Activated naive CD8-positive, alpha-beta T cell treated with anti-CD3 and anti-CD28 coated beads, Interleukin-2, amount 10 ng/mL, durations not matched to agents 7 days and 5 days (primary cell): ENCODE measurements around the gene SLC24A3. TPM values are rescaled to one million over a fixed set of nuclear protein-coding genes. Genes with fewer than 3 reads are reported as not detected.

Source experiments
- ATAC-seq: fragments of 150-1000 bp; cut with Tn5 transposase; one replicate; pipeline ENCODE4 v1.10.0; 2021; ENCODE audit warnings: low read depth, moderate library complexity
- POLR2A ChIA-PET: fragments of 350-600 bp; sonication (Branson Sonifier 250); formaldehyde crosslinking; loops from one replicate; lab custom pipeline; 2021; ENCODE audit warnings: antibody characterized with exemption; lab: Charles Lee
- DNase-seq: peaks from one replicate; pipeline ENCODE4 v3.0.0; 2021
- H3K27ac Mint-ChIP-seq: one replicate; pipeline ENCODE4 v1.8.0; 2022; ENCODE audit warnings: mild to moderate bottlenecking, mixed read lengths
- H3K27me3 Mint-ChIP-seq: one replicate; pipeline ENCODE4 v1.8.0; 2022; ENCODE audit warnings: mild to moderate bottlenecking, moderate library complexity, mixed read lengths
- H3K36me3 Mint-ChIP-seq: one replicate; pipeline ENCODE4 v1.8.0; 2021; ENCODE audit warnings: mild to moderate bottlenecking, mixed read lengths
- H3K4me1 Mint-ChIP-seq: one replicate; pipeline ENCODE4 v1.8.0; 2021; ENCODE audit warnings: mixed read lengths
- H3K4me3 Mint-ChIP-seq: one replicate; pipeline ENCODE4 v1.8.0; 2022; ENCODE audit warnings: mild to moderate bottlenecking, moderate library complexity, mixed read lengths
- H3K9me3 Mint-ChIP-seq: one replicate; pipeline ENCODE4 v1.8.0; 2021; ENCODE audit warnings: mixed read lengths
- total RNA-seq, 2 experiments: library from RNA; stranded (reverse); gene quantifications; one replicate each; pipeline ENCODE4 v1.2.3, GENCODE V29; 2021

SLC24A3 gene
- total RNA-seq, 2 experiments from 2014 or later = not detected

GRCh38 chr20:19738951-19739350, 526.5 kb downstream of the SLC24A3 start:
- no peak for ATAC-seq
- Mint-ChIP-seq H3K4me1 (no peaks in the 10 kb centered on the region), H3K36me3 (no peaks in the 10 kb centered on the region), H3K27ac (no peak overlapping the region), H3K27me3 (no peaks in the 10 kb centered on the region), H3K9me3 (no peaks in the 10 kb centered on the region), H3K4me3 (no peak overlapping the region)
- POLR2A ChIA-PET = no interaction called here
- no peak for DNase-seq

GRCh38 chr20:19739351-19739750, 526.9 kb downstream of the SLC24A3 start:
- H3K36me3 Mint-ChIP-seq = no peaks in the 10 kb centered on the region
- no peak overlapping the region for H3K4me3 Mint-ChIP-seq
- no peaks in the 10 kb centered on the region for H3K27me3 Mint-ChIP-seq
- POLR2A ChIA-PET = no interaction called here
- H3K4me1 Mint-ChIP-seq = no peaks in the 10 kb centered on the region
- H3K9me3 Mint-ChIP-seq = no peaks in the 10 kb centered on the region
- no peak overlapping the region for H3K27ac Mint-ChIP-seq
- ATAC-seq (no peak), DNase-seq (no peak)

GRCh38 chr20:19740512-19740911, 528.1 kb downstream of the SLC24A3 start:
- Mint-ChIP-seq H3K4me3 (no peak overlapping the region), H3K27me3 (no peaks in the 10 kb centered on the region), H3K36me3 (no peaks in the 10 kb centered on the region), H3K4me1 (no peaks in the 10 kb centered on the region), H3K9me3 (peaks cover 1% of the 10 kb centered on the region), H3K27ac (no peak overlapping the region)
- DNase-seq (no peak), ATAC-seq (no peak)
- POLR2A ChIA-PET = no interaction called here

- Mint-ChIP-seq H3K4me1 (no peaks in the 10 kb centered on the region), H3K9me3 (peaks cover 2% of the 10 kb centered on the region), H3K4me3 (no peak overlapping the region), H3K27me3 (peaks cover 3% of the 10 kb centered on the region), H3K36me3 (no peaks in the 10 kb centered on the region), H3K27ac (no peak overlapping the region)
- DNase-seq = no peak
- POLR2A ChIA-PET = no interaction called here
- ATAC-seq = no peak
These were observed 529.5 kb downstream of the SLC24A3 start for GRCh38 chr20:19741924-19742323.

- ATAC-seq (no peak), DNase-seq (no peak)
- Mint-ChIP-seq H3K4me3 (no peak overlapping the region), H3K27ac (no peak overlapping the region), H3K27me3 (peaks cover 3% of the 10 kb centered on the region), H3K9me3 (peaks cover 2% of the 10 kb centered on the region), H3K36me3 (no peaks in the 10 kb centered on the region), H3K4me1 (no peaks in the 10 kb centered on the region)
- POLR2A ChIA-PET = no interaction called here
These were observed 530.7 kb downstream of the SLC24A3 start for GRCh38 chr20:19742974-19743639.

- peaks cover 2% of the 10 kb centered on the region for H3K9me3 Mint-ChIP-seq
- no peaks in the 10 kb centered on the region for H3K36me3 Mint-ChIP-seq
- DNase-seq = no peak
- peaks cover 3% of the 10 kb centered on the region for H3K27me3 Mint-ChIP-seq
- ATAC-seq = no peak
- H3K4me1 Mint-ChIP-seq = no peaks in the 10 kb centered on the region
- H3K4me3 Mint-ChIP-seq = no peak overlapping the region
- POLR2A ChIA-PET = no interaction called here
- H3K27ac Mint-ChIP-seq = no peak overlapping the region
These were observed 531.2 kb downstream of the SLC24A3 start for GRCh38 chr20:19743640-19743995.

GRCh38 chr20:19745106-19745505, 532.7 kb downstream of the SLC24A3 start:
- Mint-ChIP-seq H3K27me3 (peaks cover 3% of the 10 kb centered on the region), H3K9me3 (peaks cover 2% of the 10 kb centered on the region), H3K4me1 (no peaks in the 10 kb centered on the region), H3K36me3 (no peaks in the 10 kb centered on the region), H3K27ac (no peak overlapping the region), H3K4me3 (no peak overlapping the region)
- POLR2A ChIA-PET = no interaction called here
- ATAC-seq (no peak), DNase-seq (no peak)

- ATAC-seq (no peak), DNase-seq (no peak)
- Mint-ChIP-seq H3K4me3 (no peak overlapping the region), H3K4me1 (no peaks in the 10 kb centered on the region), H3K27me3 (peaks cover 3% of the 10 kb centered on the region), H3K27ac (no peak overlapping the region), H3K9me3 (peaks cover 2% of the 10 kb centered on the region), H3K36me3 (no peaks in the 10 kb centered on the region)
- POLR2A ChIA-PET = no interaction called here
These were observed 533.1 kb downstream of the SLC24A3 start for GRCh38 chr20:19745584-19745983.

GRCh38 chr20:19746396-19746795, 534.0 kb downstream of the SLC24A3 start:
- no peaks in the 10 kb centered on the region for H3K36me3 Mint-ChIP-seq
- DNase-seq (no peak), ATAC-seq (no peak)
- H3K27me3 Mint-ChIP-seq = peaks cover 3% of the 10 kb centered on the region
- H3K27ac Mint-ChIP-seq = no peak overlapping the region
- H3K9me3 Mint-ChIP-seq = peaks cover 2% of the 10 kb centered on the region
- no peak overlapping the region for H3K4me3 Mint-ChIP-seq
- no peaks in the 10 kb centered on the region for H3K4me1 Mint-ChIP-seq
- POLR2A ChIA-PET = no interaction called here

- ATAC-seq = no peak
- H3K4me3 Mint-ChIP-seq = no peak overlapping the region
- no peaks in the 10 kb centered on the region for H3K4me1 Mint-ChIP-seq
- DNase-seq = no peak
- POLR2A ChIA-PET = no interaction called here
- H3K27me3 Mint-ChIP-seq = peaks cover 3% of the 10 kb centered on the region
- no peaks in the 10 kb centered on the region for H3K36me3 Mint-ChIP-seq
- H3K27ac Mint-ChIP-seq = no peak overlapping the region
- H3K9me3 Mint-ChIP-seq = peaks cover 2% of the 10 kb centered on the region
These were observed 535.5 kb downstream of the SLC24A3 start for GRCh38 chr20:19747903-19748302.

- ATAC-seq (no peak), DNase-seq (no peak)
- Mint-ChIP-seq H3K4me1 (no peaks in the 10 kb centered on the region), H3K36me3 (no peaks in the 10 kb centered on the region), H3K27ac (no peak overlapping the region), H3K4me3 (no peak overlapping the region), H3K9me3 (peaks cover 2% of the 10 kb centered on the region), H3K27me3 (peaks cover 4% of the 10 kb centered on the region)
- POLR2A ChIA-PET = no interaction called here
These were observed 536.2 kb downstream of the SLC24A3 start for GRCh38 chr20:19748681-19749080.

- no peaks in the 10 kb centered on the region for H3K36me3 Mint-ChIP-seq
- DNase-seq (no peak), ATAC-seq (no peak)
- H3K4me3 Mint-ChIP-seq = no peak overlapping the region
- H3K27ac Mint-ChIP-seq = no peak overlapping the region
- no peaks in the 10 kb centered on the region for H3K4me1 Mint-ChIP-seq
- peaks cover 1% of the 10 kb centered on the region for H3K9me3 Mint-ChIP-seq
- peaks cover 6% of the 10 kb centered on the region for H3K27me3 Mint-ChIP-seq
- POLR2A ChIA-PET = no interaction called here
These were observed 537.2 kb downstream of the SLC24A3 start for GRCh38 chr20:19749618-19750071.

GRCh38 chr20:19750101-19750606, 537.7 kb downstream of the SLC24A3 start:
- H3K36me3 Mint-ChIP-seq = no peaks in the 10 kb centered on the region
- H3K9me3 Mint-ChIP-seq = peaks cover 1% of the 10 kb centered on the region
- no peak overlapping the region for H3K27ac Mint-ChIP-seq
- H3K27me3 Mint-ChIP-seq = peaks cover 8% of the 10 kb centered on the region
- H3K4me1 Mint-ChIP-seq = no peaks in the 10 kb centered on the region
- DNase-seq = no peak
- ATAC-seq = no peak
- H3K4me3 Mint-ChIP-seq = no peak overlapping the region
- POLR2A ChIA-PET = no interaction called here

GRCh38 chr20:19750907-19751636, 538.6 kb downstream of the SLC24A3 start:
- no peak for ATAC-seq
- no peak for DNase-seq
- POLR2A ChIA-PET = no interaction called here
- Mint-ChIP-seq H3K36me3 (no peaks in the 10 kb centered on the region), H3K4me3 (no peak overlapping the region), H3K27me3 (peaks cover 7% of the 10 kb centered on the region), H3K9me3 (no peaks in the 10 kb centered on the region), H3K4me1 (no peaks in the 10 kb centered on the region), H3K27ac (no peak overlapping the region)
